ENCODE measurements around the gene MRPL9.

Gene MRPL9

GRCh38 chr1:151805066-151805820 lies 41.9 kb upstream of the MRPL9 start, which contains the start of gene LINGO4:
Gene LINGO4, minus strand, starts transcription at chr1:151805419. Its CDS starts 2,715 bp downstream, at chr1:151802704.
- no peaks in the 10 kb centered on the region for H3K4me1 ChIP-seq (ENCODE audit: control insufficient read depth, insufficient read depth, low read depth, low read length)

GRCh38 chr1:151803915-151804314 lies 40.6 kb upstream of the MRPL9 start:
- H2BK5ac ChIP-seq (ENCODE audit: low read depth, low read length, poor library complexity, severe bottlenecking), result no peak overlapping the region

More at GRCh38 chr1:151805066-151805820, 41.9 kb upstream of the MRPL9 start, which contains the start of gene LINGO4:
- DNase-seq, result no peak
- no peak within 1 kb of the TSS for H2AFZ ChIP-seq (ENCODE audit: low read depth, low read length)
- no peak within 1 kb of the TSS for H2BK12ac ChIP-seq (ENCODE audit: low read length in 2 of 2)
- H4K91ac ChIP-seq (ENCODE audit: low read length), result no peak within 1 kb of the TSS
- no peak within 1 kb of the TSS for H2AK5ac ChIP-seq (ENCODE audit: low read length, severe bottlenecking)
- 78% methylated on average over 12 of the region's 12 CpGs for WGBS
- H3K18ac ChIP-seq (ENCODE audit: low read depth in 1 of 2, low read length in 2 of 2), result no peak within 1 kb of the TSS
- H3K9me3 ChIP-seq (ENCODE audit: control insufficient read depth, low read length), result no peaks in the 10 kb centered on the region
- H3K4me2 ChIP-seq (ENCODE audit: low read length, poor library complexity, severe bottlenecking), result no peak within 1 kb of the TSS
- no peak within 1 kb of the TSS for H4K8ac ChIP-seq (ENCODE audit: low read length)
- H3K27ac ChIP-seq (ENCODE audit: low read length, poor library complexity, severe bottlenecking), result no peak within 1 kb of the TSS
- no peak within 1 kb of the TSS for H3K9ac ChIP-seq (ENCODE audit: low read length)
- no peak within 1 kb of the TSS for H3K4ac ChIP-seq (ENCODE audit: low read depth in 1 of 2, low read length in 2 of 2)
- H3K79me1 ChIP-seq (replicated peaks; ENCODE audit: low read length, poor library complexity, severe bottlenecking), result no peaks in the 10 kb centered on the region
- H2BK15ac ChIP-seq (ENCODE audit: low read depth, poor library complexity, severe bottlenecking), result no peak within 1 kb of the TSS
- H2BK120ac ChIP-seq (ENCODE audit: low read depth, low read length), result no peak within 1 kb of the TSS
- no peak within 1 kb of the TSS for H3K23ac ChIP-seq (ENCODE audit: low read length in 2 of 2)
- H3K27me3 ChIP-seq (ENCODE audit: control insufficient read depth in 1 of 2, insufficient read depth in 1 of 2, low read length in 2 of 2), result peaks cover 85 to 89% of the 10 kb centered on the region in 2 experiments
- H3K14ac ChIP-seq (ENCODE audit: low read length in 2 of 2), result no peak within 1 kb of the TSS
- H3K4me3 ChIP-seq (ENCODE audit: insufficient read depth in 1 of 2, low read depth in 1 of 2, low read length in 2 of 2), result no peak within 1 kb of the TSS
- no peak within 1 kb of the TSS for H2BK5ac ChIP-seq (ENCODE audit: low read depth, low read length, poor library complexity, severe bottlenecking)
- no peaks in the 10 kb centered on the region for H3K36me3 ChIP-seq (ENCODE audit: control insufficient read depth in 1 of 2, insufficient read depth in 2 of 2, low read depth in 1 of 2, low read length in 2 of 2)

GRCh38 chr1:151803164-151803563 lies 39.9 kb upstream of the MRPL9 start:
- no peak overlapping the region for H3K23ac ChIP-seq (ENCODE audit: low read length in 2 of 2)
- peaks cover 97 to 99% of the 10 kb centered on the region in 2 experiments for H3K27me3 ChIP-seq (ENCODE audit: control insufficient read depth in 1 of 2, insufficient read depth in 1 of 2, low read length in 2 of 2)
- no peak overlapping the region for H3K4me3 ChIP-seq (ENCODE audit: insufficient read depth in 1 of 2, low read depth in 1 of 2, low read length in 2 of 2)
- H3K18ac ChIP-seq (ENCODE audit: low read depth in 1 of 2, low read length in 2 of 2), result no peak overlapping the region
- no peaks in the 10 kb centered on the region for H3K79me1 ChIP-seq (replicated peaks; ENCODE audit: low read length, poor library complexity, severe bottlenecking)
- no peak overlapping the region for H4K91ac ChIP-seq (ENCODE audit: low read length)
- H2AK5ac ChIP-seq (ENCODE audit: low read length, severe bottlenecking), result no peak overlapping the region
- no peaks in the 10 kb centered on the region for H3K36me3 ChIP-seq (ENCODE audit: control insufficient read depth in 1 of 2, insufficient read depth in 2 of 2, low read depth in 1 of 2, low read length in 2 of 2)
- no peak overlapping the region for H2BK12ac ChIP-seq (ENCODE audit: low read length in 2 of 2)
- no peaks in the 10 kb centered on the region for H3K9me3 ChIP-seq (ENCODE audit: control insufficient read depth, low read length)
- H3K4me2 ChIP-seq (ENCODE audit: low read length, poor library complexity, severe bottlenecking), result no peak overlapping the region
- no peak overlapping the region for H4K8ac ChIP-seq (ENCODE audit: low read length)
- H3K14ac ChIP-seq (ENCODE audit: low read length in 2 of 2), result no peak overlapping the region
- no peak overlapping the region for H2BK5ac ChIP-seq (ENCODE audit: low read depth, low read length, poor library complexity, severe bottlenecking)
- no peak overlapping the region for H2BK15ac ChIP-seq (ENCODE audit: low read depth, poor library complexity, severe bottlenecking)
- no peak overlapping the region for H3K9ac ChIP-seq (ENCODE audit: low read length)
- no peak overlapping the region for H2BK120ac ChIP-seq (ENCODE audit: low read depth, low read length)
- H2AFZ ChIP-seq (ENCODE audit: low read depth, low read length), result no peak overlapping the region
- no peak overlapping the region for H3K27ac ChIP-seq (ENCODE audit: low read length, poor library complexity, severe bottlenecking)
- no peaks in the 10 kb centered on the region for H3K4me1 ChIP-seq (ENCODE audit: control insufficient read depth, insufficient read depth, low read depth, low read length)
- DNase-seq, result no peak
- no peak overlapping the region for H3K4ac ChIP-seq (ENCODE audit: low read depth in 1 of 2, low read length in 2 of 2)

More at GRCh38 chr1:151803915-151804314, 40.6 kb upstream of the MRPL9 start:
- H2BK15ac ChIP-seq (ENCODE audit: low read depth, poor library complexity, severe bottlenecking), result no peak overlapping the region
- H3K18ac ChIP-seq (ENCODE audit: low read depth in 1 of 2, low read length in 2 of 2), result no peak overlapping the region
- H3K27ac ChIP-seq (ENCODE audit: low read length, poor library complexity, severe bottlenecking), result no peak overlapping the region
- no peak overlapping the region for H2BK120ac ChIP-seq (ENCODE audit: low read depth, low read length)
- H3K79me1 ChIP-seq (replicated peaks; ENCODE audit: low read length, poor library complexity, severe bottlenecking), result no peaks in the 10 kb centered on the region
- H3K9me3 ChIP-seq (ENCODE audit: control insufficient read depth, low read length), result no peaks in the 10 kb centered on the region
- 100% methylated on average over 3 of the region's 3 CpGs for WGBS
- H2AFZ ChIP-seq (ENCODE audit: low read depth, low read length), result no peak overlapping the region
- no peak overlapping the region for H4K91ac ChIP-seq (ENCODE audit: low read length)
- no peaks in the 10 kb centered on the region for H3K36me3 ChIP-seq (ENCODE audit: control insufficient read depth in 1 of 2, insufficient read depth in 2 of 2, low read depth in 1 of 2, low read length in 2 of 2)
- H2BK12ac ChIP-seq (ENCODE audit: low read length in 2 of 2), result no peak overlapping the region
- no peaks in the 10 kb centered on the region for H3K4me1 ChIP-seq (ENCODE audit: control insufficient read depth, insufficient read depth, low read depth, low read length)
- no peak for DNase-seq
- H3K4me3 ChIP-seq (ENCODE audit: insufficient read depth in 1 of 2, low read depth in 1 of 2, low read length in 2 of 2), result no peak overlapping the region
- no peak overlapping the region for H3K23ac ChIP-seq (ENCODE audit: low read length in 2 of 2)
- H3K9ac ChIP-seq (ENCODE audit: low read length), result no peak overlapping the region
- H4K8ac ChIP-seq (ENCODE audit: low read length), result no peak overlapping the region
- H2AK5ac ChIP-seq (ENCODE audit: low read length, severe bottlenecking), result no peak overlapping the region
- H3K27me3 ChIP-seq (ENCODE audit: control insufficient read depth in 1 of 2, insufficient read depth in 1 of 2, low read length in 2 of 2), result peaks cover 95 to 100% of the 10 kb centered on the region in 2 experiments
- no peak overlapping the region for H3K4me2 ChIP-seq (ENCODE audit: low read length, poor library complexity, severe bottlenecking)
- H3K4ac ChIP-seq (ENCODE audit: low read depth in 1 of 2, low read length in 2 of 2), result no peak overlapping the region
- no peak overlapping the region for H3K14ac ChIP-seq (ENCODE audit: low read length in 2 of 2)

GRCh38 chr1:151802372-151802771 lies 39.1 kb upstream of the MRPL9 start:
- Histone ChIP-seq H3K27ac (ENCODE audit: low read length, poor library complexity, severe bottlenecking) (no peak overlapping the region), H3K4me3 (ENCODE audit: insufficient read depth in 1 of 2, low read depth in 1 of 2, low read length in 2 of 2) (no peak overlapping the region), H3K9me3 (ENCODE audit: control insufficient read depth, low read length) (no peaks in the 10 kb centered on the region), H2AK5ac (ENCODE audit: low read length, severe bottlenecking) (no peak overlapping the region), H3K36me3 (ENCODE audit: control insufficient read depth in 1 of 2, insufficient read depth in 2 of 2, low read depth in 1 of 2, low read length in 2 of 2) (no peaks in the 10 kb centered on the region), H2BK120ac (ENCODE audit: low read depth, low read length) (no peak overlapping the region), H3K27me3 (ENCODE audit: control insufficient read depth in 1 of 2, insufficient read depth in 1 of 2, low read length in 2 of 2) (peaks cover 97 to 99% of the 10 kb centered on the region in 2 experiments), H3K4ac (ENCODE audit: low read depth in 1 of 2, low read length in 2 of 2) (no peak overlapping the region), H3K18ac (ENCODE audit: low read depth in 1 of 2, low read length in 2 of 2) (no peak overlapping the region), H4K91ac (ENCODE audit: low read length) (no peak overlapping the region), H2BK5ac (ENCODE audit: low read depth, low read length, poor library complexity, severe bottlenecking) (no peak overlapping the region), H3K14ac (ENCODE audit: low read length in 2 of 2) (no peak overlapping the region), H2AFZ (ENCODE audit: low read depth, low read length) (no peak overlapping the region), H2BK15ac (ENCODE audit: low read depth, poor library complexity, severe bottlenecking) (no peak overlapping the region), H2BK12ac (ENCODE audit: low read length in 2 of 2) (no peak overlapping the region), H4K8ac (ENCODE audit: low read length) (no peak overlapping the region), H3K23ac (ENCODE audit: low read length in 2 of 2) (no peak overlapping the region), H3K4me2 (ENCODE audit: low read length, poor library complexity, severe bottlenecking) (no peak overlapping the region), H3K4me1 (ENCODE audit: control insufficient read depth, insufficient read depth, low read depth, low read length) (no peaks in the 10 kb centered on the region), H3K9ac (ENCODE audit: low read length) (no peak overlapping the region), H3K79me1 (replicated peaks; ENCODE audit: low read length, poor library complexity, severe bottlenecking) (no peaks in the 10 kb centered on the region)
- no peak for DNase-seq
- 82% methylated on average over 5 of the region's 5 CpGs for WGBS
